Measurements from ENCODE around the gene HLA-DRA.

DNA sequence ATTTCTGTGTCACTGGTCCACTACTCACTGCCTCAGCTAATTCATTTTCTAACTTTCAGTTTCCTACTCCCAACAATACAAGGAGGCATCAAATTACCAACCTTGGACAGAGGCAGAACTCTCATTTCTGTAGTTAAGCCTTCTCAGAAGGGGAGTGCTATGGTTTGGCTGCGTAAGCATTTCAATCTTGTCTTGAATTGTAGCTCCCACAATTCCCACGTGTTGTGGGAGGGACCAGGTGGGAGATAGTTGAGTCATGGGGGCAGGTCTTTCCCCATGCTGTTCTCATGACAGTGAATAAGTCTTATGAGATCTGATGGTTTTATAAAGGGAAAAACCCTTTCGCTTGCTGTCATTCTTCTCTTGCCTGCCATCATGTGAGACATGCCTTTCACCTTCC is 22.9 kb downstream of the HLA-DRA start:
- TF ChIP-seq ZNF146 (tag by site-specific recombination; IDR thresholded peaks at IDR 0.05) (no peak), SP2 (tag by site-specific recombination; IDR thresholded peaks at IDR 0.05) (peak; percentile 37), TRIM28 (IDR thresholded peaks at IDR 0.05; ENCODE audit: borderline replicate concordance, low read length) (no peak), GLI4 (tag by site-specific recombination; IDR thresholded peaks at IDR 0.05) (no peak), YY2 (tag by site-specific recombination; IDR thresholded peaks at IDR 0.05) (no peak), ZNF585B (tag by site-specific recombination; IDR thresholded peaks at IDR 0.05) (no peak), KLF8 (tag by site-specific recombination; IDR thresholded peaks at IDR 0.05) (no peak), ZNF292 (tag by site-specific recombination; IDR thresholded peaks at IDR 0.05; ENCODE audit: borderline replicate concordance, low read depth) (no peak), ZNF660 (tag by site-specific recombination; IDR thresholded peaks at IDR 0.05) (0 out of 2 replicates have a peak, but pooled peaks have one; percentile 36)
- TF ChIP-seq, protein P1, sequence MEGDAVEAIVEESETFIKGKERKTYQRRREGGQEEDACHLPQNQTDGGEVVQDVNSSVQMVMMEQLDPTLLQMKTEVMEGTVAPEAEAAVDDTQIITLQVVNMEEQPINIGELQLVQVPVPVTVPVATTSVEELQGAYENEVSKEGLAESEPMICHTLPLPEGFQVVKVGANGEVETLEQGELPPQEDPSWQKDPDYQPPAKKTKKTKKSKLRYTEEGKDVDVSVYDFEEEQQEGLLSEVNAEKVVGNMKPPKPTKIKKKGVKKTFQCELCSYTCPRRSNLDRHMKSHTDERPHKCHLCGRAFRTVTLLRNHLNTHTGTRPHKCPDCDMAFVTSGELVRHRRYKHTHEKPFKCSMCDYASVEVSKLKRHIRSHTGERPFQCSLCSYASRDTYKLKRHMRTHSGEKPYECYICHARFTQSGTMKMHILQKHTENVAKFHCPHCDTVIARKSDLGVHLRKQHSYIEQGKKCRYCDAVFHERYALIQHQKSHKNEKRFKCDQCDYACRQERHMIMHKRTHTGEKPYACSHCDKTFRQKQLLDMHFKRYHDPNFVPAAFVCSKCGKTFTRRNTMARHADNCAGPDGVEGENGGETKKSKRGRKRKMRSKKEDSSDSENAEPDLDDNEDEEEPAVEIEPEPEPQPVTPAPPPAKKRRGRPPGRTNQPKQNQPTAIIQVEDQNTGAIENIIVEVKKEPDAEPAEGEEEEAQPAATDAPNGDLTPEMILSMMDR (tag by site-specific recombination; IDR thresholded peaks at IDR 0.05) = no peak
- TF ChIP-seq, protein P2, sequence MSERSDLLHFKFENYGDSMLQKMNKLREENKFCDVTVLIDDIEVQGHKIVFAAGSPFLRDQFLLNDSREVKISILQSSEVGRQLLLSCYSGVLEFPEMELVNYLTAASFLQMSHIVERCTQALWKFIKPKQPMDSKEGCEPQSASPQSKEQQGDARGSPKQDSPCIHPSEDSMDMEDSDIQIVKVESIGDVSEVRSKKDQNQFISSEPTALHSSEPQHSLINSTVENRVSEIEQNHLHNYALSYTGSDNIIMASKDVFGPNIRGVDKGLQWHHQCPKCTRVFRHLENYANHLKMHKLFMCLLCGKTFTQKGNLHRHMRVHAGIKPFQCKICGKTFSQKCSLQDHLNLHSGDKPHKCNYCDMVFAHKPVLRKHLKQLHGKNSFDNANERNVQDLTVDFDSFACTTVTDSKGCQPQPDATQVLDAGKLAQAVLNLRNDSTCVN (tag by site-specific recombination; optimal IDR thresholded peaks at IDR 0.05) = no peak
